Subcutaneous adipose tissue (tissue), 4 donors: ENCODE data around the gene FAM193A. TPM values are rescaled to one million over a fixed set of nuclear protein-coding genes. Genes with fewer than 3 reads are reported as not detected.

ENCODE experiments used
- small RNA-seq: library from RNA; depleted of rRNA; stranded (forward); fragments of <200 nt; gene quantifications from one replicate; pipeline ENCODE3, GENCODE V24; 2016
- total RNA-seq, 4 donors: library from RNA; depleted of rRNA; stranded (reverse); fragments of >200 nt; gene quantifications; one replicate each; pipeline ENCODE4 v1.1.0, GENCODE V29; 2016
- TF ChIP-seq, protein P1 (sequence below): fragments of 450-650 bp; IDR thresholded peaks from one replicate; pipeline ENCODE4 v1.5.1; 2016; ENCODE audit warnings: low read depth, mild to moderate bottlenecking, control low read depth, antibody characterized with exemption, moderate library complexity

The FAM193A gene
- total RNA-seq, 4 donors from 2014 or later: 16.5 to 39.2 (median 24.0) TPM

GRCh38 chr4:2765832-2766526, 229.5 kb downstream of the FAM193A start:
- TF ChIP-seq, protein P1, sequence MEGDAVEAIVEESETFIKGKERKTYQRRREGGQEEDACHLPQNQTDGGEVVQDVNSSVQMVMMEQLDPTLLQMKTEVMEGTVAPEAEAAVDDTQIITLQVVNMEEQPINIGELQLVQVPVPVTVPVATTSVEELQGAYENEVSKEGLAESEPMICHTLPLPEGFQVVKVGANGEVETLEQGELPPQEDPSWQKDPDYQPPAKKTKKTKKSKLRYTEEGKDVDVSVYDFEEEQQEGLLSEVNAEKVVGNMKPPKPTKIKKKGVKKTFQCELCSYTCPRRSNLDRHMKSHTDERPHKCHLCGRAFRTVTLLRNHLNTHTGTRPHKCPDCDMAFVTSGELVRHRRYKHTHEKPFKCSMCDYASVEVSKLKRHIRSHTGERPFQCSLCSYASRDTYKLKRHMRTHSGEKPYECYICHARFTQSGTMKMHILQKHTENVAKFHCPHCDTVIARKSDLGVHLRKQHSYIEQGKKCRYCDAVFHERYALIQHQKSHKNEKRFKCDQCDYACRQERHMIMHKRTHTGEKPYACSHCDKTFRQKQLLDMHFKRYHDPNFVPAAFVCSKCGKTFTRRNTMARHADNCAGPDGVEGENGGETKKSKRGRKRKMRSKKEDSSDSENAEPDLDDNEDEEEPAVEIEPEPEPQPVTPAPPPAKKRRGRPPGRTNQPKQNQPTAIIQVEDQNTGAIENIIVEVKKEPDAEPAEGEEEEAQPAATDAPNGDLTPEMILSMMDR: no peak

DNA sequence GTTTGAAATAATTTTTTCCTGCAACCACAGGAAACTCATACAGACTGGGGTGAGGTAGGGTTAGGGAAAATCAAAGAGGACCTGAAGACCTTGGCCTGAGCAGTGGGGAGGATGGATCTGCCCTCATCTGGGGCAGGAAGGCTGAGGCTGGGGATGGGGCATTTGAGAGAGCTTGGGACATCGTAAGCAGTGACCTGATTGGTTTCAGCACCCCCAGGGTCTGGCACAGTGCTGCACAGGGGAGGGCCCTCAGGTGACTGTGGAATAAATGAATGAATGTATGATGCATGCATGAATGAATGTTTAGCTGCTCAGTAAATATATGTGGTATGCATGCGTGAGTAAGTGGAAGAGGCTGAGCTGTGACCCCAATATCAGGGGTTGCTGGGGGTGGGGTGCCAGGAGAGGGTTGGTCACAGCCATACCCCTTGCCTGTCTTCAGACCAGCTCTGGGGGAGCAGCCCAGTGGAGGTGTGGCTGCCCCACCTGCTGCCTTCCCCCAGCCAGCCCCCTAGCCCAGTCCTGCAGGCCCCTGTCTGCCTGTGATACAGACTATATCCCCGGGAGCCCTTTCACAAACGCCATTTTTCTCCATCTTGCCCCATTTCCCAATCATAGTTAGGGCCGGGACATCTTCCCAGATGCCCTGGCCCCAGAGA, 230.7 kb downstream of the FAM193A start:
- TF ChIP-seq, protein P1: no peak

DNA sequence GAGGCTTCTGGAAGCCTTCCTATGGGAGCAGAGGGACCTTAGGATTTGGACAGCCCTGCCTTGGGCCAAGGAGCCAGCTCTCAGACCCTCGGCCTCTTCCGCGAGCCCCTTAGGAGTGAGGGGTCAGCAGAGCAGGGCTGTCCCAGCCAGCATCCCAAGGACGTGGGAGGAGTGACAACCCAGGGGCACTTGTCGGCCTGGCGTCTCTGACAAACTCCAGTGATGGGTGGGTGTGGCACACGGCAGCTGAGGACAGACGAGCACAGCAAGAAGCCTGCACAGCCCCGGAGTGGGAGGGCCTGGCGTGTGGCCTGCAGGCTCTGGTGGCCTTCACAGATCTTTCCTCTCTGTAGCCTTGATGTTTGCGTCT, 231.2 kb downstream of the FAM193A start:
- TF ChIP-seq, protein P1: no peak

DNA sequence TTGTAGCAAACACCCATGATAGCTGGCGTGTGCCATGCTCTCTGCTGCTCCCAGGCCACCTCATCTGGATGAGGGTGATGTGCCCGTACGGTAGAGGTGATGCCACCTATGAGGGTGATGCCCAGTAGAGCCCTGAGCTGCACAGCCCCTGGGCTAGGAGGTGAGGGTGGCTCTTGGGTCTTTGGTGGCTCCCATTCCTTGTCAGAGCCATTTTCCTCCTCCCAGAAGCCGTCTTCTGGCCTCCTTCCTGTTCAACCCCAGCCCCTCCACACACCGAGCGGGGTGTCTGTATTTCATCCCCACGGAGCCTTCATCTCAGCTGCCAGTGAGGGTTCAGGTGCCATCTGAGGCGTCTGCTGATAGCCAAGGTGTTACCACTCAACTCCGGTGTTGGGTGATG, 231.7 kb downstream of the FAM193A start:
- TF ChIP-seq, protein P1: no peak

GRCh38 chr4:2768921-2769336, 232.5 kb downstream of the FAM193A start:
- TF ChIP-seq, protein P1: no peak

DNA sequence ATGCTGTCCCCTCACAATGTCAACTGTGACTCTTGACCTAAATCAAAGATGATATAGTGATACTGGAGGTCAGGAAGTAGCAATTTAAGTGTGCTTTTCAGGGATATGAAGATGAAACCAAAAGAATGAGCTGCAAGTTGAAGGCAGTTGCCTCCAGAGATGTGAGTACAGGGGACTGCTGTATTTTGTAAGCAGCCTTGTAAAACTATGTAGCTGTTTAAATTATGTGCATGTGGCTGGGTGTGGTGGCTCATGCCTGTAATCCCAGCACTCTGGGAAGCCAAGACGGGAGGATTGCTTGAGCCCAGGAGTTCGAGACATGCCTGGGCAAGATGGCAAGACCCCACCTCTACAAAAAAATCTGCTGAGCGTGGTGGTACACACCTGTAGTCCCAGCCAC, 234.8 kb downstream of the FAM193A start:
- TF ChIP-seq, protein P1: no peak

DNA sequence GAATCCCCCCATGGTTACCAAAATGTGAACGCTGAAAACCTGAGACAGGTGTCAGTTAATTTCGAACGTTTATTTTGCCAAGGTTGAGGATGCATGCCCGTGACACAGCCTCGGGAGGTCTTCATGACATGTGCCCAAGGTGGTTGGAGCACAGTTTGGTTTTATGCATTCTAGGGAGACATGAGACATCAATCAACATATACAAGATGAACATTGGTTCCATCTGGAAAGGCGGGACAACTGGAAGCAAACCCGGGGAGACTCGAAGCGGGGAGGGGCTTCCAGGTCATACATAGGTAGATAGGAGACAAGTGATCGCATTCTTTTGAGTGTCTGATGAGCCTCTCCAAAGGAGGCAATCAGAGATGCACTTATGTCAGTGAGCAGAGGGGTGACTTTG, 245.5 kb downstream of the FAM193A start:
- TF ChIP-seq, protein P1: no peak

Small RNAs within 50 kb of the gene (small RNA-seq; reads per million reads assigned to genes)
- gene CR545473.1 (not detected), gene RF00019 (0.49 reads per million)

Other genes with a start within 250 kb of the FAM193A start
- gene ZFYVE28, start 118.0 kb upstream of the FAM193A start, total RNA-seq: 10 to 100 TPM in 2 of 4 donors, 1 to 10 TPM in 2; 8.5 to 15.0 (median 11.7) TPM
- gene CFAP99, start 117.7 kb upstream of the FAM193A start, total RNA-seq: not detected
- gene RNF4, start 67.5 kb upstream of the FAM193A start, total RNA-seq: 10 to 100 TPM; 33.6 to 48.4 (median 38.3) TPM
- 10 to 100 TPM; 25.6 to 88.2 (median 51.5) TPM for gene TNIP2, start 219.7 kb downstream of the FAM193A start, total RNA-seq